Lower leg skin (tissue), 3 donors: Measurements from ENCODE around the gene RNF111.

Source experiments
- CTCF ChIP-seq, 3 donors: fragments of 450-650 bp; IDR thresholded peaks; one replicate each; pipeline ENCODE4 v1.5.1; 2016; ENCODE audit warnings: antibody characterized with exemption in 3 of 3, mild to moderate bottlenecking in 3 of 3, moderate library complexity in 2 of 3
- POLR2A ChIP-seq, 2 donors: fragments of 450-650 bp; IDR thresholded peaks; one replicate each; pipeline ENCODE4 v1.6.1; 2016 to 2017; ENCODE audit warnings: antibody characterized with exemption in 2 of 2, mild to moderate bottlenecking in 1 of 2, moderate library complexity in 1 of 2

DNA sequence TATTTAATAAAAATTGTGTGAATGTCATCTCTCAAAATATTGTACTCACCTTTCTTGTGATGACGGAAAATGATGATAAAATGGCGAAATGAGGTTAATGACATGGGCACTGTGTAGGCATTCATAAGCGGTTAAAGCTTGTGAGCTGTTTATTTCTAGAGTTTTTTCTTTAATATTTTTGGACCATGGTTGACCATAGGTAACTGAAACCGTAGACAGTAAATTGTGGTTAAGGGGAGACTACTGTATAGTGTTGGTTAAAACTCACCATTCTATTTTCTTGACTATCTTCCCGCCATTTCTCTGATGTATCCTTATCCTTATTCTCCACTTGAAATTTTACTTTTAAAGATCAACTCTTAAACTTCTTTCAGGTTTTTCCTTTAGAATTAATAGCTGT is 14.5 kb downstream of the RNF111 start:
- TF ChIP-seq CTCF (IDR thresholded peaks at IDR 0.05) (no peak), POLR2A (IDR thresholded peaks at IDR 0.05) (no peak)
